IMR-90 (cell line): ENCODE results near the gene ZNF467.

ENCODE experiments used
- BHLHE40 ChIP-seq: fragments of 150-350 bp; IDR thresholded peaks from 2 replicates; pipeline ENCODE4 v1.6.1; 2016; ENCODE audit warnings: mild to moderate bottlenecking, low read depth, low read length
- CEBPB ChIP-seq: IDR thresholded peaks from 2 replicates; pipeline ENCODE4 v1.6.1; 2012; ENCODE audit warnings: low read depth, low read length, improper control_type of control experiment
- CTCF ChIP-seq: conservative IDR thresholded peaks from 2 replicates; pipeline ENCODE4 v1.5.1; 2012; ENCODE audit warnings: mild to moderate bottlenecking, low read depth, low read length, improper control_type of control experiment
- MAFK ChIP-seq: IDR thresholded peaks from 2 replicates; pipeline ENCODE4 v1.6.1; 2012; ENCODE audit warnings: low read depth, low read length, improper control_type of control experiment
- NFE2L2 ChIP-seq: fragments of 150-350 bp; IDR thresholded peaks from 2 replicates; pipeline ENCODE4 v1.6.1; 2016; ENCODE audit warnings: low read depth, mild to moderate bottlenecking, low read length
- POLR2A ChIP-seq: IDR thresholded peaks from 2 replicates; pipeline ENCODE4 v1.6.1; 2012; ENCODE audit warnings: mild to moderate bottlenecking, low read depth, low read length

- no peak for TF ChIP-seq CTCF
- no peak for TF ChIP-seq NFE2L2
- TF ChIP-seq POLR2A, result no peak
- no peak for TF ChIP-seq MAFK
- TF ChIP-seq CEBPB, result no peak
- TF ChIP-seq BHLHE40, result no peak
These were observed 52.9 kb downstream of the ZNF467 start for GRCh38 chr7:149720372-149721083.
